ENCODE data around the gene BRCA1.
"Not testable (repeated sequence)": the region's sequence is repeated elsewhere in the genome, so short reads cannot be mapped to it uniquely, and the experiment has no call there.

The BRCA1 gene

GRCh38 chr17:43133439-43133838, 8.3 kb upstream of the BRCA1 start:
- not testable (repeated sequence) for DNase-seq

DNA sequence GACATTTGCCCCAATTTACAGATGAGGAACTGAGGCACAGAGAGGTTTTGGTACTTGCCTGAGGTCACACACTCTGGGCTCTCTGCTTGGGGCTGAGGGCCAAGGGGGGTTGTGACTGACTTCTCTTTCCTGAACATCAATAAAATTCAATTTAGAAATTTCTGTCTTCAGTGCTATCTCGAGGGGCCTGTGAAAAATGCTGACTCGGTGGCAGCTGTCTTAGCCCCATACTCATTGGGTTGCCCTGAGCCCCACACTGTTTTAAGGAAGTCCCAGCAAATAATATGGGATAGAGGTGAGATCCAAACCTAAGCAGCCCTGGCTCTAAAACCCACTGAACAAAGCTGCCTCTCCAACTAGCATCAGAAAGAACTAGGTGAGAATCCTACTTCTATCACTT, 7.0 kb upstream of the BRCA1 start:
- no peak for DNase-seq

DNA sequence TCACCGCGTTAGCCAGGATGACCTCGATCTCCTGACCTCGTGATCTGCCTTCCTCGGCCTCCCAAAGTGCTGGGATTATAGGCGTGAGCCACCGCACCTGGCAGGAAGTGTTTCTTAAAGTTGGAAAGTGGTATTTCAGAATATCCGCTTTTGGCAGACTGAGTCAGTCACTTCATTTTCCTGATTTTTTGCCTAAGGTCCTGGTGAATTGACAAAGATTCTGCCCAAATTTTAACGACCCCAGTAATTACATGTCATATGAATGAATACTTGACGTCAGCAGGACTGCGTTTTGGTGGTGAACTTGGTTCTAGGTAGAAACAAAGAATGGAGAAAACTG, 4.5 kb upstream of the BRCA1 start:
- no peak for DNase-seq

GRCh38 chr17:43127333-43127876, 2.2 kb upstream of the BRCA1 start:
- DNase-seq, result not testable (repeated sequence)

DNA sequence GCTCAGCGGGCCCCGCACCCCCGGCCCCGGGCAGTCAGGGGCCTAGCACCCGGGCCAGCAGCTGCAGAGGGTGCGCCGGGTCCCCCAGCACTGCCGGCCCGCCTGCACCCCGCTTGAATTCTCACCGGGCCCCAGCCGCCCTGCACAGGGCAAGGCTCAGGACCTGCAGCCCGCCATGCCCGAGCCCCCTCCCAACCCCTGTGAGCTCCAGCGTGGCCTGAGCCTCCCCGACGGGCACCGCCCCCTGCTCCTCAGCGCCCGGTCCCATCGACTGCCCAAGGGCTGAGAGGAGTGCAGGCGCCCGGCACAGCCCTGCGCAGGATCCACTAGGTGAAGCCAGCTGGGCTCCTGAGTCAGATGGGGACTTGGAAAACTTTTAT, 1.7 kb upstream of the BRCA1 start:
- no peak for DNase-seq

DNA sequence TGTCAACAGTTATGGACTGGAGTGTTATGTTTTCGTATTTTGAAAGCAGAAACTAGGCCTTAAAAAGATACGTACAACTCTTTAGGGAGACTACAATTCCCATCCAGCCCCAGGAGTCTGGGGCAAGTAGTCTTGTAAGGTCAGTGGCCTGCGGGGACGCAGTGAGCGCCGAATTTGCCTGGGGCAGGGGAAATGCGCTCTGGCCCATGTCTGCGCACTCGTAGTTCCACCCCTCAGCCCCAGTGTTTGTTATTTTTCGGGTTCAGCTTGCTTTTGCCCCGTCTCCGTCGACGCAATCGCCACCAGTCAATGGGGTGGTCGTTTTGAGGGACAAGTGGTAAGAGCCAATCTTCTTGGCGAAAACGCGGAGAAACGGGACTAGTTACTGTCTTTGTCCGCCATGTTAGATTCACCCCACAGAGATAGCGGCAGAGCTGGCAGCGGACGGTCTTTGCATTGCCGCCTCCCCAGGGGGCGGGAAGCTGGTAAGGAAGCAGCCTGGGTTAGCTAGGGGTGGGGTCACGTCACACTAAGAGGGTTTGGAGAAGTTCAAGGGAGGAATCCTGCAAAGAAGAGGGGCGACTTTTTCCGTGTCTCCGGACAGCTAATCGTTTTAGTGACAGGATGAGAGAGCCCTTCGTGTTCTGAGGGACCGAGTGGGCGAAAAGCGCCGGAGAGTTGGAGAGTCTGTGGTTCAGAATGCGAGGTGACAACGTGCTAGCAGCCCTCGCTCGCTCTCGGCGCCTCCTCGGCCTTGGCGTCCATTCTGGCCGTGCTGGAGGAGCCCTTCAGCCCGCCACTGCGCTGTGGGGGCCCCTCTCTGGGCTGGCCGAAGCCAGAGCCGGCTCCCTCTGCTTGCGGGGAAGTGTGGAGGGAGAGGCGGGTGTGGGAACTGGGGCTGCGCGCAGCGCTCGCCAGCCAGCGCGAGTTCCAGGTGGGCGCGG, 1.1 kb upstream of the BRCA1 start:
- DNase-seq, result no peak

DNA sequence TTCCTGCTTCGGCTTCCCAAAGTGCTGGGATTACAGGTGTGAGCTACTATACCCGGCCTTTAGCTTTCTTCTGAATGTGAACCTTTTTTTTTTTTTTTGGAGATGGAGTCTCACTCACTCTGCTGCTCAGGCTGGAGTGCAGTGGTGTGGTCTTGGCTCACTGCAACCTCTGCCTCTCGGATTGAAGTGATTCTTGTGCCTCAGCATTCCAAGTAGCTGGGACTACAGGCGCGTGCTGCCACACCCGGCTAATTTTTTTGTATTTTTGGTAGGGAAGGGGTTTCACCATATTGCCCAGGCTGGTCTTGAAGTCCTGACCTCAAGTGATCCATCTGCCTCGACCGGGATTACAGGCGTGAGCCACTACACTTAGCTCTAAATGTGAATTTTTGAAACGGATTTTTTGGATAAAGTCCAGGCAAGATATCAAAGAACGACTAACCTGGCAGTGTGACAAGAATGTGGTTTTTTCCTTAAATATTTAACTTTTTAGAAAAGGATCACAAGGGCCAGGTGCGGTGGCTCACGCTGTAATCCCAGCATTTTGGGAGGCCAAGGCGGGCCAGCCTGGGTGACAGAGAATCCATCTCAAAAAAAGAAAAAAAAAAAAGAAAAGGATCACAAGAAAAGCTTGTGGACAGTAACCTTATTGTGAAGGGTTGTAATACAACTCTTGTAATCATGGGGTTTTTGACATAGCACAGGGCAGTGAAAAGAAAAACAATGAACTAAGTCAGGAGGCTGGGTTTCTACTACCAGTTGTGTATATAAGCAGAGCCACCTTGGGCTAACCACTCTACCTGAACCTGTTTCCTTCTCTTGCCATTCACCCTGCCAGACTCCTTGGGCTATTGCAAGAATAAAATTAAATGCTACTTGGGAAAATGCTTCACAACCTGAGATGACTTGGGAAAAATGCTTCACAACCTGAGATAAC, 6.2 kb downstream of the BRCA1 start:
- DNase-seq, result no peak

DNA sequence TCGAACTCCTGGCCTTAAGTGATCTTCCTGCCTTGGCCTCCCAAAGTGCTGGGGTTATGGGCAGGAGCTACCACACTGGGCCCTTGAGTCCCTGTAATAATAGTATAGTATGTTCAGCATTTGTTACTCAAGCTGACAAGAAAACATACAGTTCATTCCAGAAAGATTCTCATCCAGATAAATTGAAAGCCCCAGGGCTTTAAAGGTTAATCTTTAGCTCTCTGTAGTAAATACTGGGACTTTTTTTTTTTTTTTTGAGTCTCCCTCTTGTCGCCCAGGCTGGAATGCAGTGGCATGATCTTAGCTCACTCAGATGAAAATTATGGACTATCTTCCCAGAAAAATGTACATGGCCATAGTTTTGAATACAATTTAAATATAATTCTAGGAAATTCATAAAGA, 11.0 kb downstream of the BRCA1 start:
- no peak for DNase-seq

DNA sequence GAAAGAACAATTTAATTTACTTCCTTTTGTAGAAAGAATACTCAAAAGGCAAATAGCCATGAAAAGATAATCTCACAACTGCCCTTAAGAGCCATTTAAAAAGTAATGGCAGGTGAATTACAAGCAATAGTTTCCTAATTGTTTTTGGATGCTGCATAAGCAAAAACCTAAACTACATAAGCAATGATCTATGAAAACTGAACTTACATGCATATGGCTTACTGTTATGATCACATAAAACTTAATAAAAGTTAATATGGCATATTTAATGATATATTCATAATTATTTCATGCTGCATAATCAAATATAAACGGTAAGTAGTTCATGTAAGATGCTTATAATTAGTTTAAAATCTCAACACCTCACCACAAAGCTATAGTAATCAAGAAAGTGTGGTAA, 18.6 kb downstream of the BRCA1 start:
- DNase-seq, result no peak

DNA sequence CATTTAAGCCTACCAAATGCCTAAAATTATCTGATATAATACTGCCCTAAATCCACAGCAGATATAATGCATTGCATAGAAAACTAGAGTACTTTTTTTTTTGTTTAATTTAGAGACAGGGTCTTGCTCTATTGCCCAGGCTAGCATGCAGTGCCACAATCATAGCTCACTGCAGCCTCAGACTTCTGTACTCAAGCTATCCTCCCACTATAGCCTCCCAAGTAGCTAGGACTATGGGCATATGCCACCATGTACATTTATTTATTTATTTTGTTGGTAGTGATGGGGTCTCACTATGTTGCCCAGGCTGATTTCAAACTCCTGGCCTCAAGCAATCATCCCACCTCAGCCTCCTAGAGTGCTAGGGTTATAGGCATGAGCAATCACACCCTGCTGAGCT, 20.0 kb downstream of the BRCA1 start:
- no peak for DNase-seq

GRCh38 chr17:43104665-43105064, 20.5 kb downstream of the BRCA1 start:
- DNase-seq, result no peak

DNA sequence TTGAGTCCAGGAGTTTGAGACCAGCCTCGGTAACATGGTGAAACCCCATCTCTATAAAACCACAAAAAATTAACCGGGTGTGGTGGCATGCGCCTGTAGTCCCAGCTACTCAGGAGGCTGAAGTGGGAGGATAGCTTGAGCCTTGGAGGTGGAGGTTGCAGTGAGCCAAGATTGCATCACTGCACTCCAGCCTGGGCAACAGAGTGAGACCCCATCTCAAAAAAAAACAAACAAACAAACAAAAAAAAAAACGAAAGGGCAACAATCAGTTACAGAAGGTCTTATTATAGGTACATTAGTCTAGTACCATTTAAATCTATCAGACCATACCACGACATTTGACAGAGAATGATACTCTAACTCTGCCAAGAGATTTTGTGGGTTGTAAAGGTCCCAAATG, 29.8 kb downstream of the BRCA1 start:
- DNase-seq, result not testable (repeated sequence)

DNA sequence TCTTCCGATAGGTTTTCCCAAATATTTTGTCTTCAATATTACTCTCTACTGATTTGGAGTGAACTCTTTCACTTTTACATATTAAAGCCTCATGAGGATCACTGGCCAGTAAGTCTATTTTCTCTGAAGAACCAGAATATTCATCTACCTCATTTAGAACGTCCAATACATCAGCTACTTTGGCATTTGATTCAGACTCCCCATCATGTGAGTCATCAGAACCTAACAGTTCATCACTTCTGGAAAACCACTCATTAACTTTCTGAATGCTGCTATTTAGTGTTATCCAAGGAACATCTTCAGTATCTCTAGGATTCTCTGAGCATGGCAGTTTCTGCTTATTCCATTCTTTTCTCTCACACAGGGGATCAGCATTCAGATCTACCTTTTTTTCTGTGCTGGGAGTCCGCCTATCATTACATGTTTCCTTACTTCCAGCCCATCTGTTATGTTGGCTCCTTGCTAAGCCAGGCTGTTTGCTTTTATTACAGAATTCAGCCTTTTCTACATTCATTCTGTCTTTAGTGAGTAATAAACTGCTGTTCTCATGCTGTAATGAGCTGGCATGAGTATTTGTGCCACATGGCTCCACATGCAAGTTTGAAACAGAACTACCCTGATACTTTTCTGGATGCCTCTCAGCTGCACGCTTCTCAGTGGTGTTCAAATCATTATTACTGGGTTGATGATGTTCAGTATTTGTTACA, 30.9 kb downstream of the BRCA1 start:
- DNase-seq, result peak; percentile 95

DNA sequence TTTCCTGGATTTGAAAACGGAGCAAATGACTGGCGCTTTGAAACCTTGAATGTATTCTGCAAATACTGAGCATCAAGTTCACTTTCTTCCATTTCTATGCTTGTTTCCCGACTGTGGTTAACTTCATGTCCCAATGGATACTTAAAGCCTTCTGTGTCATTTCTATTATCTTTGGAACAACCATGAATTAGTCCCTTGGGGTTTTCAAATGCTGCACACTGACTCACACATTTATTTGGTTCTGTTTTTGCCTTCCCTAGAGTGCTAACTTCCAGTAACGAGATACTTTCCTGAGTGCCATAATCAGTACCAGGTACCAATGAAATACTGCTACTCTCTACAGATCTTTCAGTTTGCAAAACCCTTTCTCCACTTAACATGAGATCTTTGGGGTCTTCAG, 32.3 kb downstream of the BRCA1 start:
- DNase-seq, result no peak

DNA sequence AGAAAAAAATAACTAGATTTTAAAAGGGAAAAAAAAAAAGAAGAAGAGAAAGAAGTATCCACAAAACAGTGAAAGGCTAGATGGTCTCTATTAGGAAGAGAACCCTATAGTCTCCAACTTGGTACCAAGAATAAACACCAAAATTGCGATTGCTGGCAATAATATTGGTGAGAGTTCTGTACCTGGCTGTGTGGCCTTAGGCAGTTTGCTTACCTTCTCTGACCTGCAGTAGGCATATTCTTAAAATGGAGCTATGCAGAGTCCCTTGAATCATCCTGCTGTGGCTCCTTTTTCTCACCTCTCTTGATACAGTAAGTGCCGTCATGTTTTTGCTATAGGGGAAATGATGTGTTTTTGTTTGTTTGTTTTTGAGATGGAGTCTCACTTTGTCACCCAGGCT, 35.1 kb downstream of the BRCA1 start:
- no peak for DNase-seq

- DNase-seq, result no peak
Measured at GRCh38 chr17:43085474-43085873, 39.7 kb downstream of the BRCA1 start.

- DNase-seq, result no peak
Measured at GRCh38 chr17:43079641-43080302, 45.4 kb downstream of the BRCA1 start.

GRCh38 chr17:43074869-43075268, 50.3 kb downstream of the BRCA1 start:
- no peak for DNase-seq

DNA sequence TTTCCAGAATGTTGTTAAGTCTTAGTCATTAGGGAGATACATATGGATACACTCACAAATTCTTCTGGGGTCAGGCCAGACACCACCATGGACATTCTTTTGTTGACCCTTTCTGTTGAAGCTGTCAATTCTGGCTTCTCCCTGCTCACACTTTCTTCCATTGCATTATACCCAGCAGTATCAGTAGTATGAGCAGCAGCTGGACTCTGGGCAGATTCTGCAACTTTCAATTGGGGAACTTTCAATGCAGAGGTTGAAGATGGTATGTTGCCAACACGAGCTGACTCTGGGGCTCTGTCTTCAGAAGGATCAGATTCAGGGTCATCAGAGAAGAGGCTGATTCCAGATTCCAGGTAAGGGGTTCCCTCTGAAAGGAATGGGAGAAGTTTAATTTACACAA, 54.3 kb downstream of the BRCA1 start:
- no peak for DNase-seq

GRCh38 chr17:43070257-43070656, 54.9 kb downstream of the BRCA1 start:
- DNase-seq, result no peak

GRCh38 chr17:43069368-43069898, 55.7 kb downstream of the BRCA1 start:
- DNase-seq, result no peak
